Activated CD4-positive, alpha-beta T cell treated with anti-CD3 and anti-CD28 coated beads, Interleukin-2, amount 50 U/mL, for 48 hours (primary cell): ENCODE results near the gene MAGED1.

ENCODE experiments used
- DNase-seq, 2 experiments: peaks; one replicate each; pipeline ENCODE4 v3.0.0-alpha.2; 2020

Gene MAGED1, protein sequence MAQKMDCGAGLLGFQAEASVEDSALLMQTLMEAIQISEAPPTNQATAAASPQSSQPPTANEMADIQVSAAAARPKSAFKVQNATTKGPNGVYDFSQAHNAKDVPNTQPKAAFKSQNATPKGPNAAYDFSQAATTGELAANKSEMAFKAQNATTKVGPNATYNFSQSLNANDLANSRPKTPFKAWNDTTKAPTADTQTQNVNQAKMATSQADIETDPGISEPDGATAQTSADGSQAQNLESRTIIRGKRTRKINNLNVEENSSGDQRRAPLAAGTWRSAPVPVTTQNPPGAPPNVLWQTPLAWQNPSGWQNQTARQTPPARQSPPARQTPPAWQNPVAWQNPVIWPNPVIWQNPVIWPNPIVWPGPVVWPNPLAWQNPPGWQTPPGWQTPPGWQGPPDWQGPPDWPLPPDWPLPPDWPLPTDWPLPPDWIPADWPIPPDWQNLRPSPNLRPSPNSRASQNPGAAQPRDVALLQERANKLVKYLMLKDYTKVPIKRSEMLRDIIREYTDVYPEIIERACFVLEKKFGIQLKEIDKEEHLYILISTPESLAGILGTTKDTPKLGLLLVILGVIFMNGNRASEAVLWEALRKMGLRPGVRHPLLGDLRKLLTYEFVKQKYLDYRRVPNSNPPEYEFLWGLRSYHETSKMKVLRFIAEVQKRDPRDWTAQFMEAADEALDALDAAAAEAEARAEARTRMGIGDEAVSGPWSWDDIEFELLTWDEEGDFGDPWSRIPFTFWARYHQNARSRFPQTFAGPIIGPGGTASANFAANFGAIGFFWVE

DNA sequence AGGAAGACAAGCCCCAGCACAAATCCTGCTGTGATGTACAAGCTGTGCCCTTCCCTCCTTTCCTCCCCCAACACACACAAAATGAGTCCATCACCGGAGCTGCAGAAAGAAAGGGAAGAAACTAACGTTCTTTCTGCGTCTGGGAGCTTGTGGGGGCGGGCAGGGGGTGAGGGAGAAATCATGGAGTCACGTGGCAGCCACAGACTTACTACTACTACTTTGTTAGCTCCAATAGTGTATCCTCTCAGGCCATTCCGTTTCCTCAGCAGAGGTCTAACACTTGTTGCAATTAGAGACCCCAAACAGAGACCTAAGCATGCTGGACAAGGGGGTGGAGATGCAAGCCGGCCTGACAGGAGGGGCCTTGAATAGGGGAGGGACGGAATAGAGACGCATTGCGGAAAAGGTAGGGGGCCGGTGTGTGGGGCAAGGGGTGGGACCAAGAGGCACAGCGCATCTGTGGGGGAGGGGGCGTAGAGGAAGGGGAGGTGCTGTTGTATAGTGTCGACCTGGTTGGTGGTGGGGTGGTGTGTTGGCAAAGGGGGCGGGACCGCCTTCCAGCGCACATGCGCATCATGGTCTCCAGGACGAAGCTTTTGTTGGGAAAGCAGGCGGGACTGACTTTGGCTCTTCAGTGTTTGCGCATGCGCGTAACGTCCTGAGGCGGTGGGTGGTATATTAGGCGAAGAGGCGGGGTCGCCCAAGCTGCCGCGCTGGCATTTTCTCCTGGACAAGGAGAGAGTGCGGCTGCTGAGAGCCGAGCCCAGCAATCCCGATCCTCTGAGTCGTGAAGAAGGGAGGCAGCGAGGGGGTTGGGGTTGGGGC lies at the start of gene MAGED1:
Gene MAGED1, plus strand, starts transcription at position 703 of the 825 bp plus-strand sequence. CDS start 682 bp downstream, outside the sequence.
- peak; percentile 82 to 87 for DNase-seq

DNA sequence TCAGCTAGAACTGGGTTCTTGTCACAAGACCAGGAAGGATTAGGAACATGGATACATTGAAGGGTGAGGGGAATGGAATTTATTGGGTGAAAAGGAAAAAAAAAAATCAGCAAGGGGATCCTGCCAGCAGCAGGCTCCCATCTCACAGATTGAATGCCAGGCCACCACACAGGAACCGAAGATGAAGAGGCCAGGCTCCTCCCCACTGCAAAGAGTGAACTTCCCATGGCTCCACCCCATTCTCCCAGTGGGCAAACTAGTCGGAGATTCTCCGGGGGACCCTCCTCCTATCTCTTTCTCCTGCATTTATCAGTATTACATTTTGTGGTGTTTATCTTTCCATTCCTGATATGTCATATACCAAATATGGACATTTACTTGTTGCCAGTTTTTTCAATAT lies 46.0 kb upstream of the MAGED1 start:
- DNase-seq: no peak

DNA sequence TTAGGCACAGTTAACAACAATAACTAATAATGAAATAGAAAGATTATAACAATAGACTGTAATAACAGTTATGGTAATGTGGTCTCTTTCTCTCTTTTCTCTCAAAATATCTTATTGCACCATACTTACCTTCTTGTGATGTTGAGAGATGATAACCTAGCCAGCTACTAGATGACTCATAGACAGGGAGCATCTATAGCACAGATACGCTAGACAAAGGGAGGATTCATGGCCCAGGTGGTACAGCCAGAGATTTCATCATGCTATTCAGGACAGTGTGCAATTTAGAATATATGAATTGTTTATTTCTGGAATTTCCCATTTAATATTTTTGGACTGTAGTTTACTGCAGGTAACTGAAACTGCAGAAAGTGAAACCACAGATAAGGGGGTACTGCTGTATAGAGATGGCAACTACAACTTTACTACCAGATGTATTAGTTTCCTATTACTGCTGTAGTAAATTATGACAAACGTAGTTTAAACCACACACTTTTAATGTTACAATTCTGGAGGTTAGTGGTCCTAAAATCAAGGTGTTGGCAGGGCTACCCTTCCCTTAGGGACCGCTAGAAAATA lies 41.8 kb upstream of the MAGED1 start:
- no peak for DNase-seq

DNA sequence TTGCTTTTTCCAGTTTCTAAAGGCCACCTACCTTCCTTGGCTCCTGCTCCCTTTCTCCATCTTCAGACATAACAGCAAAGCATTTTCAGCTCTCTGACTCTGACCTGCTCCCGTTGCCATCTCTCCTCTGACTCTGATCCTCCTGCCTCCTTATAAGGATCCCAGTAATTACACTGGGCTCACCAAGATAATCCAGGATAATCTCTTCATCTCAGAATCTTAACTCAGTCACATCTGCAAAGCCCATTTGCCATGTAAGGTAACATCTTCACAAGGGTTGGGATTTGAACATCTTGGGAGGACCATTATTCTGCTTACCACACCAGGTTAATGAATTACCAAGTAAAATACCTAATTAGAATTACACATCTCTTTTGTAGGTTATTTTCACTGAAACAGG lies 41.3 kb upstream of the MAGED1 start:
- no peak for DNase-seq

DNA sequence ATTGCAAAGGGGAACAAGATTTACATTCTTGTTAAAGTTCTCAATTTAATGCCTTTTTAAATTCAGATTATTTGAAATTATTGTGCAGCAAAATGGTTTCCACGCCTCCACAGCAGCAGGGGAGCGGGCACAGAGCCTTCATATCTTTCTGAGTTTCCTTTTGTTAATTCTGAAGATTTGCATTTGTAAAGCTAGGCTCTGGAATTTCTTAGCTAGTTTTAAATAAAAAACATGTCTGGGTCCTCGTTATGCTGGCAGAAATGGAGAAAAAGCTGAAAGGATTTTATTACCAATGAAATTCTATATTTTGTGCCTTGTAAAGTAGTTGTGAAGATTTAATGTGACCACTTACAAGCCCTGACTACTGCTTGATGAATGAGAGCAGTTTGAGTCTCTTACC lies 40.8 kb upstream of the MAGED1 start:
- no peak for DNase-seq

DNA sequence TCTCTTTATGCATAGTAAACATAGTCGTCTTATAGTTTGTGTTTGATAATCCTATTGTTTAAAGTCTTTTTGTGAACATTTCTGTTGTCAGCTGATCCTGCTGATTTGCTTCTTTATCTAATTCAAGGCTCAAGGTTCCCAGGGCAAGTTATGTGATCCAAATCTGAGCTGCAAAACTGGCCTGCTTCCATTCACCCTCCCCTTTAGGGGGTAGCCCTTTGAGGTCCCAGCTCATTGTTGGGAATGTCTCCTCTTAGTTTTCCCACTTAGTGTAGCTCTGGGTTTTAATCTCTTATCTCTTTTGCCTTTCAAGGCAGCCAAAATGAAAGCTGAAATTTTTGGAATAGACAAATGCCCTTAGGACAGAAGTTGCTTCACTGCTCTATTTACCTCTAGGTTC lies 40.2 kb upstream of the MAGED1 start:
- DNase-seq: no peak

DNA sequence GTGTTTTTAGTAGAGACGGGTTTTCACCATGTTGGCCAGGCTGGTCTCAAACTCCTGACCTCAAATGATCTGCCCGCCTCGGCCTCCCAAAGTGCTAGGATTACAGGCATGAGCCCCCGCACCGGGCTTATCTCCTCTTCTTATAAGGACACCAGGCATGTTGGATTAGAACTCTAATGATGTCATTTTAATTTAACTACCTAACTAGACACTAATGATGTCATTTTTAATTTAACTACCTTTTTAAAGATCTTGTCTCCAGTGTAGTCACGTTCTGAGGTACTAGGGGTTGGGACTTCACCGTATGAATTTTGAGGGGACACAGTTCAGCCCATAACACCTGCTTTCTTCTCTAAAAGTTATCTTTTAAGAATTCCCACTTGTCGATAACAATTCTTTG lies 37.7 kb upstream of the MAGED1 start:
- DNase-seq: no peak

DNA sequence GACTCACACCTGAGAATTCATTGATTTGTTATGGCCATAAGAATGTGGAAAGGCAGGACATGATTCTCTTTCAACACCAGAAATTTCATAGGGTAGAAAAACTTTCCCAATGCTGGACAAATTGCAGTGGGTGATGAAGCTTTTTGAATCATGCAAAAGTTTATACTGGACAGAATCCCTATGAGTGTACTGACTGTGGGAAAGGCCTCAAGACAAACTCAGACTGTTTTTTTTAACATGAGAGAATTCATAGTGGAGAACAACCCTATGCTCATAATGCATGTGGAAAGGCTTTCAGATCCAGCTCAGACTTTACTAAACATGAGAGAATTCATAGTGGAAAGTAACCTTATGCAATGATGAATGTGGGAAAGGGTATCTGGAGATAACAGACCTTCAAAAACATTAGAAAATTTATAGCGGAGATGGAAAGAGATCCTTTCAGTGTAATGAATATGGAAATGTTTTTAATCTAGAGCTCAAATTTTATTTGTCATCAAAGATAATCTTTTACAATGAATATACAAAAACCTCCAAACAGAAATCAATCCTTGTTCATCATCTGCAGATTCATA lies 36.2 kb upstream of the MAGED1 start:
- DNase-seq: no peak

DNA sequence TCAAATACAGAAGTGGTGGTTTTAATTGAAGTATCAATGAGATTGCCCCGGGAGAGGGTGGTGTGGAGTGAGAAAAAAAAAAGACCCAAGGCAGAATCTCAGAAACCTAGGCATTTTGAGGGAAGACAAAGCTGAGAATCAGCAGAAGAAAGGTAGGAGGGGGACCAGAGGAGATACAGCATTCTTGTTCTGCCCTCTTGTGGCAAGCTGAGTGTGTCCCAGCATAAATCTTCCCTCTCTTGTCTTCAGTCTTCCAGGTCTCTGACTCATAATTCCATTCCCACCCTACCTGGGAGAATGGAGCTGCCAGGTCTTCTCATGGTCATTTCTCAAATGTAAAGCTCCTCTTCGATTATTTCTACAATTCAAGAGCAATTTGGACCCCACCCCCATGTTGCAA lies 32.7 kb upstream of the MAGED1 start:
- DNase-seq: no peak

DNA sequence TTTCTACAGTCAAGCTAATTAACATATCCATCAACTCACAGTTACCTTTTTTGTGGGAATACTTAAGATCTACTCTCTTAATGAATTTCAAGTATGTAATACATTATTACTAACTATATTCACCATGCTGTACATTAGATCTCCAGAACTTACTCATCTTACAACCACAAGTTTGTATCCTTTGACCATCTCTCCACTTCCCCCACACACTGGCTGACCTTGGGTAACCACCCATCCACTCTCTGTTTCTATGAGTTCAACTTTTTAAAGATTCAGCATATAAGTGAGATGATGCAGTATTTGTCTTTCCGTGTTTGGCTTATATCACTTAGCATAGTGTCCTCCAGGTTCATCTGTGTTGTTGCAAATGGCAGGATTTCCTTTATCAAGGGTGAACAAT lies 30.5 kb upstream of the MAGED1 start:
- no peak for DNase-seq

DNA sequence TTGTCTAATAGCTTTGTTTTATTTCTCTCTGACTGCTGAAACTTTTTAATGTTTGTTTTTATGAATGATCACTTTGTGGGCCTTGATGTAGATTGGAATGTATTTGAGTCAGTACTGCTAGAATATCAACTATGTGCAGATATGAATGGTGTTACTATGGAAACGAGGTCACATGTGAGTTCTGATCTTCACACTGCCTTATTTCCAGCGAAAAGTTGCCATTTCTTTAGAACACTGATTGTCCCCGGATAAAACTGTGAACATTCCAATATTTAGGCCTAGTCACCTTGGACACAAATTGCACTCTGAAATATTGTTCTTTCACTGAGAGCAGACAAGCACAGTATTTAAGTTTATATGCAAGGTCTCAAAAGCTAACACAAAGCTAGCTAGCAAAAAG lies 27.2 kb upstream of the MAGED1 start:
- DNase-seq: no peak

DNA sequence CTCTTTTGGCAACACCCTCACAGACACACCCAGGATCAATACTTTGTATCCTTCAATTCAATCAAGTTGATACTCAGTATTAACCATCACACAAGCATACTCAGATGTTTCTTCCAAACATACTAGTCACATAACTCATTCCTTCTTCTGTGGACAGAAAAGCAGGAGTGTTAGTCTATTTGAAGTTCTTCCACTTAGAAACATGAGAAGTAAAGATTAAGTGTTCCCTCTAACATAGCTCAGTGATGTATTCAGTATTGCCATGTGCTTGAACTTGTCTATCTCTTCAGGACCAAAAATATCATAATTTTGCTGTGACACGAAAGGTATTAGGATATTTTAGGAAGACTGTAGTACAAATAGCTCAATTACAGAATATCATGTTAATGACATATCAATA lies 25.8 kb upstream of the MAGED1 start:
- no peak for DNase-seq

DNA sequence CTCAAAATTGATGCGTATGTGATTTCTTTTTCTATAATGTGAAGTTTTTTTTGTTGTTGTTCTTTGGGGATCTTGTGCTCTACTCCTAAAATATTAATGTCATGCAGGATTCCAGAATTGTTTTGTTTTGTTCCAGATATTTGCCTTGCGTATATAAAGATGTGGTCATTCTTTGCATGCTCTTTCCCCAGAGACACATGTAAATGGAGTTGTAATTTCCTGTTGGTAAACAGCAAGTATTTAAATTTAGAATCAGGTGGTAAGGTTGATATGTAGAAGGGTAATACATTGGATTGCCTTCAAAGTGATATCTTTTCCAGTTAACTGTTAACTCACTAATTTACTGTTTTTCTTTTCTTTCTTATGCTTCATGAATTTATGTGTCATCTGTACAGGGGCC lies 23.1 kb upstream of the MAGED1 start:
- no peak for DNase-seq

DNA sequence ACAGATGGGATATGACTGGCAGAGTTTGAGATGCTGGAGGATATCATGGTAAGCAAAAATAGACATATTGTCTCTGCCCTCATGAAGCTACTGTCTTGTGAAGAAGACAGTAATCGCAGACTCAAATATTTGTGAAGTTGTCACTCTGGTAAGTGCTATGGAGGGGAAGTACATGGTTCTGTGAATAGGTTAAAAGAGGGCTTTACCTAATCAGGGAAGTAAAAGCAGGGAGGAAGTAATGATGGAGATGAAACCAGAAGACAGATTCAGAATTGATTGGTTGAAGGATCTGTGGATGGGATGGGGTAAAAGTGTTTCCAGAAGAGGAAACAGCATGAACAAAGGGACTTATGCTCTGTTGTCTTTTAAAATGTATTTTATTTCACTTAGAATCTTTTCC lies 19.3 kb upstream of the MAGED1 start:
- DNase-seq: no peak

DNA sequence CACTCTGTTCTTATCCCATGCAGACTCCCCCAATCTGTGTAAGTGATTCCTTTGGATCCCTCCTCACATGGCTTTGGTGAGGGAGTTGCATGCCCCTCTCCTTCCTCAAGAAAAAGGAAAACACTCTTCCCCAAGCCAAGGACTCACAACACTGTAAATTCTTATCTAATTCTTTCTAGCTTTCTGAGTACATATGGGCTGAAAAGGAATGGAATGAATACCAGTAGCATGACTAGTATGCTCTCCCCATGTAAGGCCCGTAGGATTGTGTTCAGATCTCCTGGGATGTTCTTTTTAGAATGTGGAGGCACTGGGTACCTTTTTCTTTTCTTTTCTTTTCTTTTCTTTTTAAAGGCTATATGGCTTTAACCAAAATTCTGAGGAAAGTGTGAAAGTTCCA lies 17.0 kb upstream of the MAGED1 start:
- no peak for DNase-seq

DNA sequence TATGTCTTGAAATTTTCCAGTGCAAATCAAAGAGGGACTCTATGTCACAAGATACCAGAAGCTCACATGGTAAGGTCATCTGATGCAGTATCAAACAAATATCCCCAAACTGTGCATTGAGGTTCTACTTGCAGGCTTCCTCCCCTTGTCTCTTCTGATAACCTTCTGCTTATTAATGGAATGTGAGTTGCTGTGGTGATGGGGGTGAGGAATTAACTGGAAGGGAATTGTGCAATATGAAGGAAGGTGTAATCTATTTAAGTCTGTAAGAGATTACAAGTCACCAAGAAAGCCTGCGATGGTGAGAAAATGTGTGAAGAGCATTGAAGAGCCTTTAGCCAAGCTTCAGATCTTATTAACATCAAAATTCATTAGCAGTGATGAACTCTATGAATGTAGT lies 15.4 kb upstream of the MAGED1 start:
- no peak for DNase-seq

DNA sequence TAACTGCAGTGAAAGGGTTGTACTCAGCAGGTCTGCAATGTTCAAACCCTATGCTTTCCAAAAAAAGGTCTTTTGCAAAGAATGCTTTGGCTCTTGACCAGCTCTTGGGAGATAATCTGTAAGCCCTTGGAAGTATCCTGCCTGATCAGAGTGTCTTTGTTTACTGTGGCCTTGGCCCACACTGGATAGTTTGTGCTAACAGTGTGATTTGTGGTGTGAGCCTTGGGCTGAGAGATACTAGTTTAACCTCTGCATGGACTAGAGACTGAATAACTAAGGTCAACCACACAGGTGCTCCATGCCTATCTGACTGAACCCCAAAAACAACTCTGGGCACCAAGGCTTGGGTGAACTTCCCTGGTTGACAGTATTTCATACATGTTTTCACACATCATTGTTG lies 3.6 kb upstream of the MAGED1 start:
- no peak for DNase-seq

DNA sequence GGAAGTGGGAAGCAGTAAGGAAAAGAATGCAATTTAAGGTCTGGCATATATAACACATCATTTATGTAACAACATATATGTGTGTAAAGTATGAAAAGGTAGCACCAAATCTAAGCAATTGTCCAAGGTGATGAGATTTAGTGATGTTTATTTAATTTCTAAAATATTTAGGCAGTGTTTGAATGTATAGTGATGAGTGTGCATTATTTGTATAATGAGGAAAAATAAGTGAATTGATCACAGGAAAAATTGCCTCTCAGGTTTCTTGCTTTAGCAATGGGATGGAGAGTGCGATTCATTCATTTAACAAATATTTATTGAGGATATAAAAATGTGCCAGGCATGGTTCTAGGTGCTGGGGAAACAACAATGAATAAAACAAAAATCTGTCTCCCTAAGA lies 2.2 kb upstream of the MAGED1 start:
- DNase-seq: no peak

DNA sequence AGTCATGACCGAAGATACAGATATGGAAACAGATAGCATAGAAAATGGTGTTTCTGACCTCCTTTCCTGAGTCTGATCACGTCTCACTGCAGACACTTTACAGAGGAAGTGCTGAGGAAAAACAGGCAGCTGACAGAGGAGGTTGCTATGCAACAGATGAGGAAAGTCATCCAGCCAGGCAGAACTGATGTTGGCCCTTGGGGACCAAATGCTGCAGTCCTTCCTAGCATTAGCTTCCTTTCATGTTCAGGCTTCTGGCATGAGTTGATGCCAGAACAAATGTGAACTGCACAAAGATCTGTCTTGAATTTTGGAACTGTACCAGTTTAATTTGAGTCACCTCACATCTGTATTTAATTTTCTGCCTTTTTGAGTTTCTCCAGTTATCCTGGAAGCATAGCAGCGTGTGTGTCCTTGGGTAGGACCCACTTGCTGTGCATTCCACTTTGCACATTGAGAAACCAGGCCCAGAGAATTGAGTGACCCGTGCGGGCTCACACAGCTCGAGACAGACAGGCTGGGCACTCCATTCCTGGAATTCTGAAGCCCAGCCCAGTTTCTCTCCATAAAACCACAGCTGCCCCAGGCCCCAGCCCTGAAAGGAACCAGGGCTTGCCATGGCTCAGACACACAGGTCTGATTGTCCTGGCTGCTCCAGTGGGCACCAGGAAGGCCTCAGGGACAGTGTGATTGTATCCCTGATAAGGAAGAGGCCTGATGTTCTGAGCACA lies 1.4 kb upstream of the MAGED1 start:
- DNase-seq: no peak

DNA sequence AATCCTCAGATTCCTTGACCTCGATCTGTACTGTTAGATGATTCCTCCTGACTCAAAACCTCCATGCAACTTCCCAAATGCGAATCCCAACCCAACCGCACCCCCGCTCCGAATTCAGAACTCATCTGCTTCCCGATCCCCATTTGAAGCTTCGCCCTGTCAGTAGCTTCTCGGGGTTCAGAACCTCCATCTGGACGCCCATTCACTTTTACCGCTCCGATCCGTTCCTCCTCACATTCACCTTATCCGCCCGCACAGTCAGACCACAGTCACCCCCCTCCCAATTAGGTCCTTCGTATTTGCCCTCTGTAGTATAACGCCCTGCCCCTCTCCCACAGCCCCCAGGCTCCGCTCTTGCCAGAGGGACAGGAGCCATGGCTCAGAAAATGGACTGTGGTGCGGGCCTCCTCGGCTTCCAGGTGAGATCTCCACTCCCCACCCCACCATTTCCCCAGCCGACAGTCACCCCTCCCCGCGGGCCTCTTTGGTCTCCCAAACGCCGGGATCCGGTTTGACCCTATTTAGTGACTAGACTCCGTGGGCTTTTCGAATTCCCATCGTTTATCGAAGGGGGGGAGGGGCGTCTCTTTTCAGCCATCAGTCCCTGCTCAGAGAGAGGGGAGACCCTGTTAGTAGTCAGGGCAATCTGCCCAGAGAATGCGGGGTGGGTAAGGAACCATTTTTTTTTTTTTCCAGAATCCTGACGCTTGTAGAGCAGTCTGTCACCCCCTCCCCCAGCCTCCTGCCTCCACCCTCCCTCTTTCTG lies 691 bp downstream of the MAGED1 start:
- DNase-seq: peak; percentile 8 to 9

DNA sequence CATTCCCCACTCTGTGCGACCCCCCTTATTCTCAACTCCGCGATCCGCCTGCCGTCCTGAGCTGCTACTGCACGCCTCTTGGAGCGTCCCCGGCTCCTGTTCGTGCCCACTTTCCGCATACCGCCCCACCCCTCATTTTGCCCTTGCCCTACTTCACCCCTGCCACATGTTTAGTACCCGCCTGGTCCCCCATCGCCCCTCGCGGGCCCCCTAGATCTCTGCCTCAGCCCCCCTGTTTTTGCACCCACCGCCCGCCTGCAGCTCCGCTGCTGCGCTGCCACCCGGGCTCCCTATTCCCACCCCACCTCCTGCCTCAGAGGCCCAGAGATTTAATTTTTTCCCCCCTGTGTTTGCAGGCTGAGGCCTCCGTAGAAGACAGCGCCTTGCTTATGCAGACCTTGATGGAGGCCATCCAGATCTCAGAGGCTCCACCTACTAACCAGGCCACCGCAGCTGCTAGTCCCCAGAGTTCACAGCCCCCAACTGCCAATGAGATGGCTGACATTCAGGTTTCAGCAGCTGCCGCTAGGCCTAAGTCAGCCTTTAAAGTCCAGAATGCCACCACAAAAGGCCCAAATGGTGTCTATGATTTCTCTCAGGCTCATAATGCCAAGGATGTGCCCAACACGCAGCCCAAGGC lies 1.4 kb downstream of the MAGED1 start:
- no peak for DNase-seq
